NCI-H446 treated with DMSO at 0.1 percent for 48 hours (cell line): ENCODE measurements around the gene SYCE1L.
"Not testable (repeated sequence)": the region's sequence is repeated elsewhere in the genome, so short reads cannot be mapped to it uniquely, and the experiment has no call there.

Source experiments
- DNase-seq: peaks from one replicate; lab custom pipeline; 2025; lab: John Stamatoyannopoulos, UW

The SYCE1L gene

GRCh38 chr16:77206533-77206932 lies 7.3 kb downstream of the SYCE1L start:
- DNase-seq, result no peak

GRCh38 chr16:77207030-77207429 lies 7.8 kb downstream of the SYCE1L start:
- no peak for DNase-seq

DNA sequence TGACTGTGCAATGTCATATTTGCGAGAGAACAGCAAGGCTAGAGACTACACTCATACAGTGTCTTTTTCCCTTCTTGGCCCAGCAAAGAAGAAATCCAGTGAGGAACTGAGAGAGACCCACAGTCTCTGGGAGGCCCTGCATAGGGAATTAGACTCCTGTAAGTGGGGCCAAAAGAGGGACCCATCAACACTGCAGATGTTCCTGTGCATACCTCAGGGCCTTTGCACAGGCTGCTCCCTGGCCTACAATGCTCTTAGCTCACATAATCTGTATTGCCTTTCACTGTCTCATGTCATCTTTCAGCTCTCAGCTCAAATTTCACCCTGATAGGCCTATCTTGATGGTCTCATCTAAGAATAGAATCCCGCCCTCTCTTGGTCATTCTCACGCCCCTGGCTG lies 9.2 kb downstream of the SYCE1L start:
- no peak for DNase-seq

GRCh38 chr16:77211880-77212740 lies 12.9 kb downstream of the SYCE1L start:
- peak; percentile 64 for DNase-seq

GRCh38 chr16:77212741-77213541 lies 13.7 kb downstream of the SYCE1L start:
- peak; percentile 33 for DNase-seq

- DNase-seq, result peak; percentile 88
Observed at GRCh38 chr16:77213542-77214106, 14.4 kb downstream of the SYCE1L start.

DNA sequence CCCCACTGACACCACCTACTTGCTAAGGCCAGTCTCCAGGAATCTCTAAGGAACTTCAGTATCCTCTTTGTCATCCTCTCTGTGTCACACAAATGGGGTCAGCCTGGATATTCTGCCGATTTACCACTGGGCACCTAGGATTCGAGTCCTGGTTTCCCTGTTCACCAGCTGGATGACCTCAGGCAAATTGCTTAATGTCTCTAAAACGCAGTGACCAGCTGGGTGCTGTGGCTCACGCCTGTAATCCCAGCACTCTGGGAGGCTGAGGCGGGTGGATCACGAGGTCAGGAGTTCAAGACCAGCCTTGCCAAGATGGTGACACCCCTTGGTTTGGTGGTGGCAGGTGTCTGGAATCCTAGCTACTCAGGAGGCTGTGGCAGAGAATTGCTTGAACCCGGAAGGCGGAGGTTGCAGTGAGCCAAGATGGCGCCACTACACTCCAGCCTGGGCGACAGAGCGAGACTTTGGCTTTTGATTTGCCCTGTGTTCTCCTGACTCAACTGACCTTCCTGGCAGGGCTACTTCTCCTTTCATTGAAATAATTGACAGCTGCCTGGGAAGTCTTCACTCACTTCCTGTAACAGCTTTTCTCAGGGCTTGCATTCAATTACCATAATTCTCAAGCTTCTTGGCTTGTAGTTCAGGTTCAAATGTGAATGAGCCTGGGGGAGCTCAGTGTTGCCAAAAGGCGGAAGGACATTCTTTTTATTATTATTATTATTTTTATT lies 15.4 kb downstream of the SYCE1L start:
- no peak for DNase-seq

- no peak for DNase-seq
Observed at GRCh38 chr16:77219437-77219836, 20.2 kb downstream of the SYCE1L start.

DNA sequence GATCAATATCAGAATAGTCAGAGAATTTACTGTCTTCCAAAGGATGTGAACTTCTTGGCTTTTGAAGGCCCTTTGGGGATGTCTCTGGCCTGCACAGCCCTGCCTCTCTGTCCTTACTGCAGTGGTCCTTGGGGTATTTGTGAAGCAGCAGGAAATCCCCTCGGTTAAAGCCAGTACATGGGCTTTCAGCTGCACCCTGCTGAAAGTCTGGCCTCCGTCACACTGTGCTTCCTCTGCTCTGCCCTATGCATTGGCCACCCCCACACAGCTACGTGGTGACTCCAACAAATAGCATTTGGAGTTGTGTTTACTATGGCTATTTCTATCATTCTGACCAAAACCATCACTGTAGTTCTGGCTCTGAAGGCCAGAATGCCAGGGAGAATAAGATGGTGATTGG lies 21.2 kb downstream of the SYCE1L start:
- no peak for DNase-seq

DNA sequence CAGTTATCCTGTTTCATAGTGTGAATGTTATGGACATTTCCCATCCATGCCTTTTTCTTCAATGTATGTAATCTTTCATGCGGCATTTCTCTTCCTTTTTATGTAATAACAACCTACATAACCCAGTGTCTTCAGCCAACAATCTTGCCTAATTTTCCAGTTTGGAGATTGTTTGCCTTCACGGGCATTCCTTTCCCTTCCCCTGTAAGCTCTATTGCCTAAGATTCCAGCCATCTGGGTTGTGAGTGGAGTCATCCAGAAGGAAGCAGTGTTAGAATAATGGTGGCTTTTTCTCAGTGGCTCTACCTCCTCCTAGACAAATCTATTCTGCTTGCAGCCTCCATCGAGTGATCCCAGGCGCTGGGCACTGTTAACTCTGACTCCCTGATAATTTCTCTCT lies 22.3 kb downstream of the SYCE1L start:
- no peak for DNase-seq

GRCh38 chr16:77223184-77223583 lies 24.0 kb downstream of the SYCE1L start:
- no peak for DNase-seq

DNA sequence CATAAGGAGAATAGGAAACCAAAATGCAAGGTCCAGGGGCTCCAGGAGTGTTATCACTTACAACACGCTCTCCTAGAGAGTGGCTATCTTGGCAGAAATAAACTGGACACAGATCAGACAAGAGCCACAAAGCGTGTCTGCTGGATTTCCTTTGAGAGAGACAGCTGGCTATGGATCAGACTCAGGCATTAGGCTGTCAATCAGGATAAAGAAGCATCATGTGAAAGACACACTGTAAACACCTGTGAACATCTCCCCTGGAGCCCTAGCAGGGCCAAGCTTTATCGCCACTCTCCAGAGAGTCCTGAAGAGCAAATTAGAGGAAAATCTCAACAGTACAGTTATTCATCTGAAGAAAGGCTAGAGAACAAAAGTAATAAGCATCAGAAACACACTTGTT lies 26.0 kb downstream of the SYCE1L start:
- DNase-seq, result no peak

DNA sequence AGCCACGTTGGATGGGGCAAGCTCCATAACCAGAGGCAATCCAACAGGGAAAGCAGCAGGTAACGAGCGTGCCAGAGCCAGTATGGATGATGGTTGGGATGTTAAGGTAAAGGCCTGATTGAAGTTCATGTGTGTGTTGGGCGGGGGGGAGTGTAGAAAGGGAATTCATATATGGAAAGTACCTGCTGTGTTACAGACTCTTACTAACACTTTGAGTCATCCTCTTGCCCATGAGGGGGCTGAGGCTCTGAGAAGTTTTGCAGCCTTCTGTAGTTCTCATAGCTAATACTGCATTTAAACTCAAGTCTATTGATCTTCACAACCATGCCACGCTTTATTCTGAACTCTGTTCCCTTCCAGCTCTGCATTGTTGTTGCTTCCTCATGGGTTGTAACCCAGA lies 28.5 kb downstream of the SYCE1L start:
- DNase-seq, result no peak

GRCh38 chr16:77231047-77231446 lies 31.8 kb downstream of the SYCE1L start:
- DNase-seq, result no peak

GRCh38 chr16:77233799-77234519 lies 34.8 kb downstream of the SYCE1L start:
- no peak for DNase-seq

DNA sequence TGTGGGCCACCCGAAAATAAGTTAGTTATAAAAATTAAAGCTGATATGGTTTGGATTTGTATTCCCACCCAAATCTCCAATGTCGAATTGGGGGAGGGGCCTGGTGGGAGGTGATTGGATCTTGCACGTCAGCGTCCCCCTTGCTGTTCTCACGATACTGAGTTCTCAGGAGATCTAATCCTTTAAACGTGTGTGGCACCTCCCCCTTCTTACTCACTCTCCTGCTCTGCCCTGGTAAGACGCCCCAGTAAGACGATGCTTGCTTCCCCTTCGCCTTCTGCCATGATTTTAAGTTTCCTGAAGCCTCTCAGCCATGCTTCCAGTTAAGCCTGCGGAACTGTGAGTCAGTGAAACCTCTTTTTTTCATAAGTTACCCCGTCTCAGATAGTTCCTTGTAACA lies 35.4 kb downstream of the SYCE1L start:
- no peak for DNase-seq

- no peak for DNase-seq
Observed at GRCh38 chr16:77236063-77236511, 36.9 kb downstream of the SYCE1L start.

- DNase-seq, result no peak
Observed at GRCh38 chr16:77238593-77238992, 39.4 kb downstream of the SYCE1L start.

DNA sequence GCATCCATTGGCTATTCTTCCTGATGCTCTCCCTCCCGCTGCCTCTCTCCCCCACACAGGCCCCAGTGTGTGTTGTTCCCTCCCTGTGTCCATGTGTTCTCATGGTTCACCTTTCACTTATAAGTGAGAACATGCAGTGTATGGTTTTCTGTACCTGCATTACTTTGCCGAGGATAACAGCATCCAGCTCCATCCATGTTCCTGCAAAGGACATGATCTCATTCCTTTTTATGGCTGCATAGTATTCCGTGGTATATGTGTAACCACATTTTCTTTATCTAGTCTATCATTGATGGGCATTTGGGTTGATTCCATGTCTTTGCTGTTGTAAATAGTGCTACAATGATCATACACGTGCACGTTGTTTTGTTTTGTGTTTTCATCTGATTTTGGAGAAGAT lies 43.3 kb downstream of the SYCE1L start:
- not testable (repeated sequence) for DNase-seq

DNA sequence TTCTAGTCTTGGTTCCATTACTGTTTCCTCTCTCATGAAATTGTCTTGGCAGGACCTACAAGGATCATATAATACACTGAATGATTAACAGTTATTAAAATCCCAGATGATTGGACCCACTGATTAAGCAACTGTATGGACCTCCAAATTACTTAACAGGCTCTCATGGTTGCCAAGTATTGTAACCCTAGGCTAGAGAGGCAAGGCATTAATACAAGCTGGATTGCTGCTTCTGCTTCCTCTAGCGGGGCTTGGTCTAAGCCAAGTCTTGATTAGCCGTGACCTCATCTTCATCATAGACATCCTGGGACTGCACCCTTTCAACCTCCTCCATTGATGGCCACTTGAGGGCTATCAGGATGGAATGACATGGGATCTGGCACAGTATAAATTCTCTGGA lies 46.9 kb downstream of the SYCE1L start:
- DNase-seq, result no peak

GRCh38 chr16:77250400-77250799 lies 51.2 kb downstream of the SYCE1L start:
- no peak for DNase-seq
